ENCODE measurements around the gene JADE1.

JADE1 gene

DNA sequence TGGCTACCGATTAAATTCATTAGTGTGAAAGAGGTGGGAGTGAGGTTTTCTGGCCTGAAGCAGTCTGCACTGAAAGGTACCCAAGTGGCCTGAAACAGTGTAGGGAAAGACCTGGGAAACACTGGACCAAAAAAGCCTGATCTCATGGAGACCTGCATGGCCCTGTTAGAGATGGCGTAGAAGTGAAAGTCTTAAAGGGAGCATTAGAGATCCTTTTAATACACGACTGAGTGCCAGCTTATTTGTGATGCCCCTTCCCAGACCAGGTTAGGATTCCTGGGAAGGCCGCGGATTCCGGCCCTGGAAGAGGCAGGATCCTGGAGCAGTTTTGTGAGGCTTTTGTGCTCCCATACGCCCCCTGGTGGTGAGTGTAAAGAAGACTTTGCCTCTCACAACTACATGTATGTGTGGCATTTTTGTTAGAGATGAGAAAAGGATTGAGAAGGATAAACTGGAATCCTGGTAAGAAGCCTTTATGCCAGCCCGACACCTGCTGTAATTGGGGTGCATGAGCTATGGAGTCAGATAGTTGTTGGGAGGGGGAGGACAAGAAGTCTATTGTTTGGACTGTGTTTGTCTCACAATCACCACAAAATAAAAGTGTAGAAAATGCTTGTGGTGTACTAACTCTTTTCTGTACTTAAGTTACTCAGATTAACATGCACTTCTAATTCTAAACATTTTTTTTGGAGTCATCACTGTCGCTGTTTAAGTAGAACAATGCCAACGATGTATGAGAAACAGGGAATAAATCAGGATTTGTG, 54.0 kb downstream of the JADE1 start:
- H3K27me3 ChIP-seq (ENCODE audit: insufficient read depth, low read length, poor library complexity, severe bottlenecking): no peaks in the 10 kb centered on the region
- peaks cover 5% of the 10 kb centered on the region for H3K4me1 ChIP-seq (ENCODE audit: insufficient read depth, low read length, poor library complexity, severe bottlenecking)
- H3K9me2 ChIP-seq (replicated peaks; ENCODE audit: low read depth, low read length): no peaks in the 10 kb centered on the region
- no peak overlapping the region for H2AFZ ChIP-seq (ENCODE audit: low read length)
- no peak overlapping the region for H3K9ac ChIP-seq (ENCODE audit: low read depth, low read length, poor library complexity, severe bottlenecking)
- H3K9me3 ChIP-seq (ENCODE audit: insufficient read depth, low read depth, low read length): no peaks in the 10 kb centered on the region
- peaks cover 98% of the 10 kb centered on the region; the same call in 1 of the 2 replicates for H3K36me3 ChIP-seq (ENCODE audit: insufficient read depth, low read length)
- H3F3A ChIP-seq (ENCODE audit: low read depth): no peaks in the 10 kb centered on the region
- no peak overlapping the region for H3K4me3 ChIP-seq (ENCODE audit: low read length, poor library complexity, severe bottlenecking)
- H4K20me1 ChIP-seq (ENCODE audit: insufficient read depth, low read length, poor library complexity, severe bottlenecking): peaks cover 22% of the 10 kb centered on the region
- H3K79me2 ChIP-seq (ENCODE audit: insufficient read depth, low read length): 0 out of 2 replicates have a peak, but pooled peaks cover 3% of the 10 kb centered on the region
- no peak for TF ChIP-seq EZH2phosphoT487 (IDR thresholded peaks at IDR 0.05; ENCODE audit: borderline replicate concordance)
- TF ChIP-seq, protein P1, sequence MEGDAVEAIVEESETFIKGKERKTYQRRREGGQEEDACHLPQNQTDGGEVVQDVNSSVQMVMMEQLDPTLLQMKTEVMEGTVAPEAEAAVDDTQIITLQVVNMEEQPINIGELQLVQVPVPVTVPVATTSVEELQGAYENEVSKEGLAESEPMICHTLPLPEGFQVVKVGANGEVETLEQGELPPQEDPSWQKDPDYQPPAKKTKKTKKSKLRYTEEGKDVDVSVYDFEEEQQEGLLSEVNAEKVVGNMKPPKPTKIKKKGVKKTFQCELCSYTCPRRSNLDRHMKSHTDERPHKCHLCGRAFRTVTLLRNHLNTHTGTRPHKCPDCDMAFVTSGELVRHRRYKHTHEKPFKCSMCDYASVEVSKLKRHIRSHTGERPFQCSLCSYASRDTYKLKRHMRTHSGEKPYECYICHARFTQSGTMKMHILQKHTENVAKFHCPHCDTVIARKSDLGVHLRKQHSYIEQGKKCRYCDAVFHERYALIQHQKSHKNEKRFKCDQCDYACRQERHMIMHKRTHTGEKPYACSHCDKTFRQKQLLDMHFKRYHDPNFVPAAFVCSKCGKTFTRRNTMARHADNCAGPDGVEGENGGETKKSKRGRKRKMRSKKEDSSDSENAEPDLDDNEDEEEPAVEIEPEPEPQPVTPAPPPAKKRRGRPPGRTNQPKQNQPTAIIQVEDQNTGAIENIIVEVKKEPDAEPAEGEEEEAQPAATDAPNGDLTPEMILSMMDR (conservative IDR thresholded peaks at IDR 0.05; ENCODE audit: low read length): peak; percentile 92
- no peak overlapping the region for H3K4me2 ChIP-seq (ENCODE audit: low read depth, low read length, poor library complexity, severe bottlenecking)

DNA sequence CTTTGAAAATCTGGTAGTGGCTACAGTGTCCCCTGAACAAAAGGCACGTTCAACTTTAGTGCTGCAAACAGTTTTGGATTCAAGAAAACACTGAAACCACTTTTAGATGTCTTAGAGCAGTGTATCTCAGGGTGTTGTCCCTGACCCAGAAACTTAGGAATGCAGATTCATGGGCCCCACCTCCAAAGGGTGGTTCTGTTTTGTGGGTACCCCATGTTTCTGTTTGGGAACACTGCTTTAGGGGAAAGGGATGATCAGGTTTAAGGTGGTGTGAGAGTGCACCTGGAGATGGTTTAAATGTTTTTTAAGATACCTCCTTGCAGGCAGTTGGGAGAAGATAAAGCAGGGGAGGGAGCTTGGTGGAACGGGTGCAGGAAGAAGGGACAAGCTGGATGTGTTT, 55.6 kb downstream of the JADE1 start:
- Histone ChIP-seq H3K27me3 (ENCODE audit: insufficient read depth, low read length, poor library complexity, severe bottlenecking) (no peaks in the 10 kb centered on the region), H3K36me3 (ENCODE audit: insufficient read depth, low read length) (peaks cover 92% of the 10 kb centered on the region; the same call in 1 of the 2 replicates), H2AFZ (ENCODE audit: low read length) (no peak overlapping the region), H3K79me2 (ENCODE audit: insufficient read depth, low read length) (0 out of 2 replicates have a peak, but pooled peaks cover 3% of the 10 kb centered on the region), H3K4me2 (ENCODE audit: low read depth, low read length, poor library complexity, severe bottlenecking) (no peak overlapping the region), H4K20me1 (ENCODE audit: insufficient read depth, low read length, poor library complexity, severe bottlenecking) (peaks cover 22% of the 10 kb centered on the region), H3K4me3 (ENCODE audit: low read length, poor library complexity, severe bottlenecking) (no peak overlapping the region), H3K4me1 (ENCODE audit: insufficient read depth, low read length, poor library complexity, severe bottlenecking) (peaks cover 5% of the 10 kb centered on the region), H3K9me2 (replicated peaks; ENCODE audit: low read depth, low read length) (no peaks in the 10 kb centered on the region), H3K9ac (ENCODE audit: low read depth, low read length, poor library complexity, severe bottlenecking) (no peak overlapping the region), H3F3A (ENCODE audit: low read depth) (no peaks in the 10 kb centered on the region), H3K9me3 (ENCODE audit: insufficient read depth, low read depth, low read length) (no peaks in the 10 kb centered on the region)
- TF ChIP-seq, protein P1 (conservative IDR thresholded peaks at IDR 0.05; ENCODE audit: low read length): no peak
- no peak for TF ChIP-seq EZH2phosphoT487 (IDR thresholded peaks at IDR 0.05; ENCODE audit: borderline replicate concordance)

DNA sequence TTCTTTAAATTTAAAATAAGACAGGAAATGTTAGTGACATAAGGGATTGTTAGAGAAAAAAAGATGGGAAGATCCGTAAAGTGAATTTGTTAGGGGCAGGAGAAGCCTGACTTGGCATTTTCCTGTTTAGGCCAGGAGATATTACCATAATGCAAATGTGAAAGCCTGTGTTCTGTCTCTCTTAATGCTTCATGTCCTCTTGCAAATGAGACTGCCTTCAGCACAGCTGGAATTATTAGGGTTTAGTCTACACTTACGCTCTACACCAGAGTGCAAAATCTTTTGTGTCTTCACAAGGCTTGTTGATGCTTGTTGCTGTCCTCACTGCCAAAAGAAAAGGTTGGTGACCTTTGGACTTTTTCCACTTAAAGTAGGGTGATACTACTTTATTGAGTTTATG, 56.8 kb downstream of the JADE1 start:
- H3F3A ChIP-seq (ENCODE audit: low read depth): no peaks in the 10 kb centered on the region
- H3K27me3 ChIP-seq (ENCODE audit: insufficient read depth, low read length, poor library complexity, severe bottlenecking): no peaks in the 10 kb centered on the region
- H3K9me2 ChIP-seq (replicated peaks; ENCODE audit: low read depth, low read length): no peaks in the 10 kb centered on the region
- peaks cover 22% of the 10 kb centered on the region for H4K20me1 ChIP-seq (ENCODE audit: insufficient read depth, low read length, poor library complexity, severe bottlenecking)
- H3K4me3 ChIP-seq (ENCODE audit: low read length, poor library complexity, severe bottlenecking): no peak overlapping the region
- H3K36me3 ChIP-seq (ENCODE audit: insufficient read depth, low read length): peaks cover 90% of the 10 kb centered on the region; the same call in 1 of the 2 replicates
- no peaks in the 10 kb centered on the region for H3K9me3 ChIP-seq (ENCODE audit: insufficient read depth, low read depth, low read length)
- TF ChIP-seq, protein P1 (conservative IDR thresholded peaks at IDR 0.05; ENCODE audit: low read length): no peak
- no peak for TF ChIP-seq EZH2phosphoT487 (IDR thresholded peaks at IDR 0.05; ENCODE audit: borderline replicate concordance)
- no peak overlapping the region for H3K4me2 ChIP-seq (ENCODE audit: low read depth, low read length, poor library complexity, severe bottlenecking)
- no peak overlapping the region for H2AFZ ChIP-seq (ENCODE audit: low read length)
- no peak overlapping the region for H3K9ac ChIP-seq (ENCODE audit: low read depth, low read length, poor library complexity, severe bottlenecking)
- H3K79me2 ChIP-seq (ENCODE audit: insufficient read depth, low read length): 0 out of 2 replicates have a peak, but pooled peaks cover 3% of the 10 kb centered on the region
- peaks cover 3% of the 10 kb centered on the region for H3K4me1 ChIP-seq (ENCODE audit: insufficient read depth, low read length, poor library complexity, severe bottlenecking)
